Endothelial cell of umbilical vein (primary cell): ENCODE results near the gene RFX2. TPM values are rescaled to one million over a fixed set of nuclear protein-coding genes. Genes with fewer than 3 reads are reported as not detected.

ENCODE experiments used
- BruUV-seq: library from RNA; stranded (reverse); fragments of 400-500 nt; replicated peaks from 2 replicates; lab custom pipeline; 2021; lab: Mats Ljungman, UMichigan
- CTCF ChIA-PET: fragments of 300-600, 350-600 bp; sonication (Branson Sonifier 250); formaldehyde crosslinking; loops from one replicate; lab custom pipeline; 2021; ENCODE audit warnings: antibody characterized with exemption, inconsistent platforms; lab: Charles Lee
- POLR2A ChIA-PET: fragments of 300-600, 350-600 bp; sonication (Branson Sonifier 250); formaldehyde crosslinking; loops from one replicate; lab custom pipeline; 2021; ENCODE audit warnings: antibody characterized with exemption, inconsistent platforms; lab: Charles Lee
- DNase-seq: peaks from one replicate; pipeline ENCODE4 v3.0.0-alpha.2; 2011; ENCODE audit warnings: low read depth, low spot score
- FAIRE-seq: peaks from 2 replicates; lab custom pipeline; 2011; peaks lifted over from hg19 to GRCh38; lab: Jason Lieb, UNC
- H2AFZ ChIP-seq: 2 replicates; pipeline ENCODE4 v1.6.0; 2012; ENCODE audit warnings: low read depth, low read length, control low read depth, inconsistent platforms
- H3K27ac ChIP-seq: 2 replicates; pipeline ENCODE4 v1.5.1; 2011; ENCODE audit warnings: low read depth, mild to moderate bottlenecking, control low read depth, low read length, moderate library complexity; ENCODE audit not compliant: insufficient read depth
- H3K27me3 ChIP-seq, 2 experiments: 2 replicates each; pipeline versions ENCODE4 v1.6.0 to v1.6.1; 2011; ENCODE audit warnings: low read length in 2 of 2, mixed read lengths in 1 of 2; ENCODE audit not compliant: control insufficient read depth in 2 of 2, insufficient read depth in 2 of 2
- H3K36me3 ChIP-seq, 2 experiments: 2 replicates in 1 of 2; 3 replicates in 1 of 2; pipeline ENCODE4 v1.5.1; 2011; ENCODE audit warnings: low read length in 2 of 2, mild to moderate bottlenecking in 1 of 2, moderate library complexity in 1 of 2; ENCODE audit not compliant: control insufficient read depth in 2 of 2, insufficient read depth in 2 of 2; ENCODE audit errors: extremely low read depth in 1 of 2
- H3K4me1 ChIP-seq: 3 replicates; pipeline ENCODE4 v1.5.1; 2011; ENCODE audit warnings: mild to moderate bottlenecking, low read length; ENCODE audit not compliant: control insufficient read depth, insufficient read depth; ENCODE audit errors: extremely low read depth
- H3K4me2 ChIP-seq: 2 replicates; pipeline ENCODE4 v1.6.1; 2011; ENCODE audit warnings: low read length, control low read depth, mixed read lengths; ENCODE audit not compliant: insufficient read depth
- H3K4me3 ChIP-seq, 3 experiments: fragments of 200-600 bp in 1 of 3; sonication (generic), shearing (Covaris generic) in 1 of 3; replicated peaks in 1 of 3; 2 replicates each; pipeline ENCODE4 v1.5.1; 2011 to 2016; ENCODE audit warnings: control low read depth in 3 of 3, low read length in 3 of 3, mild to moderate bottlenecking in 2 of 3, inconsistent platforms in 1 of 3, low read depth in 1 of 3, moderate library complexity in 1 of 3; ENCODE audit not compliant: insufficient read depth in 1 of 3
- H3K79me2 ChIP-seq: 2 replicates; pipeline ENCODE4 v1.6.0; 2012; ENCODE audit warnings: low read length, inconsistent platforms; ENCODE audit not compliant: control insufficient read depth, insufficient read depth
- H3K9ac ChIP-seq: replicated peaks from 2 replicates; pipeline ENCODE3; 2011; ENCODE audit warnings: low read length, control low read depth; ENCODE audit not compliant: insufficient read depth; ENCODE audit errors: extremely low read depth
- H3K9me1 ChIP-seq: replicated peaks from 3 replicates; pipeline ENCODE4 v1.6.0; 2011; ENCODE audit warnings: mild to moderate bottlenecking, low read length; ENCODE audit not compliant: control insufficient read depth, insufficient read depth; ENCODE audit errors: extremely low read depth
- H3K9me3 ChIP-seq: replicated peaks from 2 replicates; pipeline ENCODE4 v1.5.1; 2012; ENCODE audit warnings: low read length, inconsistent platforms; ENCODE audit not compliant: control insufficient read depth, insufficient read depth
- H4K20me1 ChIP-seq: replicated peaks from 2 replicates; pipeline ENCODE3; 2011; ENCODE audit warnings: mild to moderate bottlenecking, low read length; ENCODE audit not compliant: control insufficient read depth, insufficient read depth; ENCODE audit errors: extremely low read depth
- FOS ChIP-seq: IDR thresholded peaks from 2 replicates; pipeline ENCODE4 v1.6.1; 2011; ENCODE audit warnings: mild to moderate bottlenecking, low read length, moderate library complexity, borderline replicate concordance; ENCODE audit not compliant: insufficient read depth
- GATA2 ChIP-seq: IDR thresholded peaks from 2 replicates; pipeline ENCODE4 v1.7.0; 2011; ENCODE audit warnings: low read depth, mild to moderate bottlenecking, moderate library complexity, mixed read lengths, low read length; ENCODE audit not compliant: insufficient read length, insufficient read depth
- JUN ChIP-seq: IDR thresholded peaks from 2 replicates; pipeline ENCODE4 v1.6.1; 2011; ENCODE audit warnings: borderline replicate concordance, low read depth; ENCODE audit not compliant: insufficient read length, insufficient read depth
- MYC ChIP-seq: IDR thresholded peaks from one replicate; pipeline ENCODE4 v1.6.1; 2011; ENCODE audit warnings: mild to moderate bottlenecking, low read depth, low read length
- POLR2A ChIP-seq: IDR thresholded peaks from 2 replicates; pipeline ENCODE4 v1.6.1; 2012; ENCODE audit warnings: low read depth, mild to moderate bottlenecking, control low read depth, low read length
- POLR2AphosphoS5 ChIP-seq: IDR thresholded peaks from 2 replicates; pipeline ENCODE4 v1.6.1; 2012; ENCODE audit warnings: low read depth, mild to moderate bottlenecking, control low read depth, low read length, moderate library complexity; ENCODE audit not compliant: insufficient read depth
- dilution Hi-C: fragments of 300-500 bp; cut with MboI; formaldehyde crosslinking; loops from one replicate; pipeline ENCODE4 v1.15.0; 2019; ENCODE audit warnings: low sequenced_read_pairs; ENCODE audit not compliant: extremely low pct_ligation_motif_present
- intact Hi-C: fragments of 100-400 bp; cut with micrococcal nuclease; formaldehyde crosslinking; loops from one replicate; pipeline ENCODE4 v1.10.0; 2022
- polyA plus RNA-seq, 4 experiments: library from polyadenylated mRNA; depleted of rRNA in 3 of 4; stranded (reverse) in 3 of 4; unstranded in 1 of 4; fragments of >200 nt; gene quantifications; 2 replicates each; pipeline versions ENCODE4 v1.2.1 to v1.2.3, GENCODE V29; 2011 to 2012; ENCODE audit warnings: missing spikeins in 1 of 4
- total RNA-seq: library from RNA; stranded (reverse); gene quantifications from 2 replicates; pipeline ENCODE4 v1.2.3, GENCODE V29; 2021
- TF ChIP-seq, protein P1 (sequence below), 2 donors: IDR thresholded peaks; 1 replicate in 1 of 2; 2 replicates in 1 of 2; pipeline ENCODE4 v1.5.1; 2011; ENCODE audit warnings: low read length in 2 of 2, mild to moderate bottlenecking in 2 of 2, moderate library complexity in 2 of 2, control low read depth in 1 of 2, inconsistent platforms in 1 of 2, low read depth in 1 of 2; ENCODE audit not compliant: insufficient read depth in 1 of 2; ENCODE audit errors: extremely low read depth in 1 of 2
- TF ChIP-seq, protein P2 (sequence below): IDR thresholded peaks from 2 replicates; pipeline ENCODE4 v1.6.1; 2011; ENCODE audit not compliant: insufficient read depth, insufficient read length

The RFX2 gene
- total and polyA plus RNA-seq, 2 donors (not counting 3 experiments of a cell fraction or from before 2014, with no cell fraction given) = 16.1 to 19.0 TPM

DNA sequence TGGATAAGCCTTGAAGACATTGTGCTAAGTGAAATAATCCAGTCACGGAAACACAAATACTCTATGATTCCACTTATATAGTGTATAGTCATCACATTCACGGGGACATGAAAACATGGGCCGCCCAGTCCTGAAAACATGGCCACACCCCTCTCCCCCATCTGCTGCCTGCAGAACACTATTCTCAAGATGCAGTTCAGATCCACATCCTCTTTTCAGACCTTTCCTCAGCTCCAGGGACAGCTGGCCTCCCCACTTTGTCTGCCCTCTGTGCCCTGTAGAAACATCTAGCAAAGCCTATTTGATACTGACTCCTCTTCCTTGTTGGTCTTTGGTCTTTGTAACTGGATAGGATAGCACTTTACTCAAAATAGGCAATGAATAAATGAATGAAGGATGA, 8.3 kb downstream of the RFX2 start:
- no peaks in the 10 kb centered on the region for H4K20me1 ChIP-seq
- H3K4me2 ChIP-seq = no peak overlapping the region
- intact Hi-C loops = loop anchor here (5.0 kb wide), 1 partner anchor 125 kb away; the partner anchor contains the start of gene RANBP3
- ChIA-PET CTCF (interaction anchor here (1.1 kb wide), 1 partner anchor 40 kb away, joined by 3 read pairs; no protein-coding TSS in a partner anchor), POLR2A (interaction anchor here (1.6 kb wide), 1 partner anchor 40 kb away, joined by 4 read pairs; no protein-coding TSS in a partner anchor)
- H3K27ac ChIP-seq = peak overlapping the region; percentile 76
- peaks cover 33% of the 10 kb centered on the region for H3K79me2 ChIP-seq
- TF ChIP-seq, protein P1, sequence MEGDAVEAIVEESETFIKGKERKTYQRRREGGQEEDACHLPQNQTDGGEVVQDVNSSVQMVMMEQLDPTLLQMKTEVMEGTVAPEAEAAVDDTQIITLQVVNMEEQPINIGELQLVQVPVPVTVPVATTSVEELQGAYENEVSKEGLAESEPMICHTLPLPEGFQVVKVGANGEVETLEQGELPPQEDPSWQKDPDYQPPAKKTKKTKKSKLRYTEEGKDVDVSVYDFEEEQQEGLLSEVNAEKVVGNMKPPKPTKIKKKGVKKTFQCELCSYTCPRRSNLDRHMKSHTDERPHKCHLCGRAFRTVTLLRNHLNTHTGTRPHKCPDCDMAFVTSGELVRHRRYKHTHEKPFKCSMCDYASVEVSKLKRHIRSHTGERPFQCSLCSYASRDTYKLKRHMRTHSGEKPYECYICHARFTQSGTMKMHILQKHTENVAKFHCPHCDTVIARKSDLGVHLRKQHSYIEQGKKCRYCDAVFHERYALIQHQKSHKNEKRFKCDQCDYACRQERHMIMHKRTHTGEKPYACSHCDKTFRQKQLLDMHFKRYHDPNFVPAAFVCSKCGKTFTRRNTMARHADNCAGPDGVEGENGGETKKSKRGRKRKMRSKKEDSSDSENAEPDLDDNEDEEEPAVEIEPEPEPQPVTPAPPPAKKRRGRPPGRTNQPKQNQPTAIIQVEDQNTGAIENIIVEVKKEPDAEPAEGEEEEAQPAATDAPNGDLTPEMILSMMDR (IDR thresholded peaks at IDR 0.05; ENCODE audit: extremely low read depth in 1 of 2, insufficient read depth in 1 of 2, low read depth in 1 of 2, low read length in 2 of 2) = no peak
- TF ChIP-seq GATA2 (no peak), POLR2A (no peak)
- no peaks in the 10 kb centered on the region for H3K9me3 ChIP-seq
- dilution Hi-C loops = no loop called here
- peak; percentile 21 for DNase-seq
- H2AFZ ChIP-seq = no peak overlapping the region
- BruUV-seq = no TSS peak
- H3K36me3 ChIP-seq = no peaks in the 10 kb centered on the region
- peaks cover 51% of the 10 kb centered on the region for H3K4me1 ChIP-seq
- no peaks in the 10 kb centered on the region for H3K9me1 ChIP-seq
- H3K4me3 ChIP-seq = no peak overlapping the region
- H3K9ac ChIP-seq = no peak overlapping the region
- H3K27me3 ChIP-seq = no peaks in the 10 kb centered on the region
- FAIRE-seq = no peak

DNA sequence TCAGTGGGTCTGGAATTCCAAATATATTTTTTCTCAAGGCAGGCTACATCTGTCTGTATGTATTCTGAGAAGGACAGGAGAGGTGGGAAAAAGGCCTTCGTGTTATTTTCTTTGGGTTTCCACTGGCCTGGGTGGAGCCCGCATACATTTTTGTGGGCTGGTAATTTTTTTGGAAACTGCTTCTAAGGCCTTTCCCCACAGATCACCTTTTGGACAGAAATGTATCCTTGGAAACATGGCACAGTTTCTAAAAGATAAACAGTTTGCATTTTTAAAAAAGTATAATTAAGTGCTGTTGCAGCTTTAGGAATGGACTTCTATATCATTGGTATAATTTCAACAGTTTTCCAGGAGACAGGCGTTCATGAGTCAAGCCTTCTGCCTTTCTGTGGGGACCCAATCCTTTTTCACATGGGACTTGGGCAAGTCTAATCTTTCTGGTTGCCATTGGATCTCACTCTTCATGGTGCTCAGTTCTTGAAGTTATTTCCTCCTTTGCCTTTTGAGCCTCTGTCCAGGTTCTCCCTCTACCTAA, 8.9 kb downstream of the RFX2 start:
- Histone ChIP-seq H3K9me3 (no peaks in the 10 kb centered on the region), H3K9ac (peak overlapping the region; percentile 8), H3K9me1 (no peaks in the 10 kb centered on the region), H3K4me3 (no peak overlapping the region), H4K20me1 (no peaks in the 10 kb centered on the region), H2AFZ (no peak overlapping the region), H3K79me2 (peaks cover 35% of the 10 kb centered on the region), H3K4me1 (peaks cover 51% of the 10 kb centered on the region), H3K4me2 (peak overlapping the region; percentile 41), H3K27ac (peak overlapping the region; percentile 76), H3K27me3 (no peaks in the 10 kb centered on the region), H3K36me3 (no peaks in the 10 kb centered on the region)
- TF ChIP-seq MYC (no peak), POLR2A (no peak), JUN (no peak), POLR2AphosphoS5 (no peak), FOS (no peak)
- TF ChIP-seq, protein P2, sequence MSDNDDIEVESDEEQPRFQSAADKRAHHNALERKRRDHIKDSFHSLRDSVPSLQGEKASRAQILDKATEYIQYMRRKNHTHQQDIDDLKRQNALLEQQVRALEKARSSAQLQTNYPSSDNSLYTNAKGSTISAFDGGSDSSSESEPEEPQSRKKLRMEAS = no peak
- ChIA-PET CTCF (interaction anchor here (1.5 to 2.4 kb wide), 2 partner anchors 24 to 39 kb away, joined by 4 to 10 read pairs; no protein-coding TSS in a partner anchor), POLR2A (interaction anchor here (1.6 kb wide), 1 partner anchor 39 kb away, joined by 4 read pairs; no protein-coding TSS in a partner anchor)
- DNase-seq (no peak), FAIRE-seq (no peak)
- BruUV-seq = no TSS peak
- intact Hi-C loops (loop anchor here (5.0 kb wide), 1 partner anchor 124 kb away; the partner anchor contains the start of gene RANBP3), dilution Hi-C loops (no loop called here)
